DMS153 (cell line): Measurements from ENCODE around the gene RAB20.
"Not testable (repeated sequence)": the region's sequence is repeated elsewhere in the genome, so short reads cannot be mapped to it uniquely, and the experiment has no call there.

Source experiments
- DNase-seq: peaks from one replicate; lab custom pipeline; 2025; lab: John Stamatoyannopoulos, UW

Gene RAB20

GRCh38 chr13:110491869-110492678 lies 69.4 kb downstream of the RAB20 start:
- DNase-seq = no peak

GRCh38 chr13:110490009-110490770 lies 71.3 kb downstream of the RAB20 start:
- no peak for DNase-seq

GRCh38 chr13:110486880-110487279 lies 74.6 kb downstream of the RAB20 start:
- not testable (repeated sequence) for DNase-seq

GRCh38 chr13:110486061-110486715 lies 75.3 kb downstream of the RAB20 start:
- no peak for DNase-seq

GRCh38 chr13:110485604-110486003 lies 75.9 kb downstream of the RAB20 start:
- no peak for DNase-seq

- DNase-seq = no peak
Observed at GRCh38 chr13:110484290-110485048, 77.1 kb downstream of the RAB20 start.

- no peak for DNase-seq
Observed at GRCh38 chr13:110483386-110483968, 78.0 kb downstream of the RAB20 start.

- DNase-seq = no peak
Observed at GRCh38 chr13:110480161-110480560, 81.4 kb downstream of the RAB20 start.

- no peak for DNase-seq
Observed at GRCh38 chr13:110479648-110480047, 81.9 kb downstream of the RAB20 start.

GRCh38 chr13:110479215-110479545 lies 82.3 kb downstream of the RAB20 start:
- DNase-seq = no peak

GRCh38 chr13:110478405-110479214 lies 82.9 kb downstream of the RAB20 start:
- no peak for DNase-seq

- no peak for DNase-seq
Observed at GRCh38 chr13:110477706-110478245, 83.7 kb downstream of the RAB20 start.

GRCh38 chr13:110476220-110476617 lies 85.3 kb downstream of the RAB20 start:
- DNase-seq = no peak

GRCh38 chr13:110475550-110476219 lies 85.8 kb downstream of the RAB20 start:
- no peak for DNase-seq

- no peak for DNase-seq
Observed at GRCh38 chr13:110475117-110475516, 86.4 kb downstream of the RAB20 start.

GRCh38 chr13:110474713-110475112 lies 86.8 kb downstream of the RAB20 start:
- no peak for DNase-seq
